ENCODE measurements around the gene MBP. TPM values are rescaled to one million over a fixed set of nuclear protein-coding genes. Genes with fewer than 3 reads are reported as not detected.

The MBP gene
- total and polyA plus RNA-seq, 10 of the 15 experiments (the other 5 are each of a cell fraction or from before 2014, with no cell fraction given), result 12.2 to 67.8 (median 42.1) TPM

- TF ChIP-seq SMAD1 (IDR thresholded peaks at IDR 0.05; ENCODE audit: low read depth, partially characterized antibody) (no peak), BCL11A (IDR thresholded peaks at IDR 0.05; ENCODE audit: low read depth, low read length) (no peak), TAF1 (IDR thresholded peaks at IDR 0.05; ENCODE audit: borderline replicate concordance, low read depth, low read length) (no peak), SPI1 (IDR thresholded peaks at IDR 0.05; ENCODE audit: borderline replicate concordance, insufficient read depth, low read depth, low read length) (no peak), EGR1 (IDR thresholded peaks at IDR 0.05; ENCODE audit: borderline replicate concordance in 1 of 2, low read depth in 2 of 2, low read length in 2 of 2) (no peak), CHD2 (IDR thresholded peaks at IDR 0.05; ENCODE audit: borderline replicate concordance, low read depth, low read length) (no peak), SRF (IDR thresholded peaks at IDR 0.05; ENCODE audit: low read depth in 2 of 2, low read length in 2 of 2) (no peak)
These were observed 39.0 kb downstream of the MBP start (continued) for GRCh38 chr18:77093586-77093985.

GRCh38 chr18:77093067-77093430, 39.5 kb downstream of the MBP start:
- no peak overlapping the region for H3K4me2 ChIP-seq (ENCODE audit: control insufficient read depth, insufficient read depth)
- no peaks in the 10 kb centered on the region for H3K9me3 ChIP-seq (replicated peaks; ENCODE audit: control insufficient read depth, insufficient read depth, low read length)
- H3K27ac ChIP-seq (ENCODE audit: control insufficient read depth, insufficient read depth), result no peak overlapping the region
- H3K27me3 ChIP-seq (replicated peaks in 1 of 2; ENCODE audit: control insufficient read depth in 2 of 2, insufficient read depth in 2 of 2, low read length in 1 of 2), result no peaks in the 10 kb centered on the region
- ChIA-PET RAD21 (ENCODE audit: unreplicated experiment) (no interaction called here), CTCF (interaction anchor here (1.0 kb wide), 1 partner anchor 93 kb away, joined by 3 read pairs; no protein-coding TSS in a partner anchor), SMC1A (ENCODE audit: uncharacterized antibody, unreplicated experiment) (no interaction called here), POLR2A (no interaction called here)
- peaks cover 25% of the 10 kb centered on the region for H3K4me1 ChIP-seq (ENCODE audit: control insufficient read depth, insufficient read depth, low read length)
- no peak overlapping the region for H2AFZ ChIP-seq (ENCODE audit: control insufficient read depth, low read depth, low read length)
- no TSS peak for BruUV-seq (replicated peaks)
- WGBS (ENCODE audit: insufficient coverage, insufficient replicate concordance, low lambda C conversion rate, missing lambda C conversion rate), result 97% methylated on average over 16 of the region's 16 CpGs
- FAIRE-seq (no peak), ATAC-seq (no peak), DNase-seq (ENCODE audit: low read depth, low spot score) (no peak)
- no peak overlapping the region for H3K9ac ChIP-seq (ENCODE audit: control insufficient read depth, insufficient read depth, low read length)
- peaks cover 24 to 30% of the 10 kb centered on the region in 2 experiments for H3K36me3 ChIP-seq (ENCODE audit: control insufficient read depth in 2 of 2, insufficient read depth in 2 of 2, low read length in 1 of 2)
- peaks cover 24% of the 10 kb centered on the region for H3K79me2 ChIP-seq (ENCODE audit: control insufficient read depth, insufficient read depth, low read length)
- in situ Hi-C loops (cut with MboI), result no loop called here
- intact Hi-C loops (cut with micrococcal nuclease; ENCODE audit: unreplicated experiment), result no loop called here
- H3K4me3 ChIP-seq, result no peak overlapping the region
- no peaks in the 10 kb centered on the region for H4K20me1 ChIP-seq (ENCODE audit: control insufficient read depth, insufficient read depth)
- TF ChIP-seq LARP7 (IDR thresholded peaks at IDR 0.05), result no peak
- TF ChIP-seq CUX1 (IDR thresholded peaks at IDR 0.05; ENCODE audit: insufficient replicate concordance, low read depth, low read length), result no peak
- TF ChIP-seq HDAC2 (IDR thresholded peaks at IDR 0.05), result no peak
- no peak for TF ChIP-seq SPI1 (IDR thresholded peaks at IDR 0.05; ENCODE audit: borderline replicate concordance, insufficient read depth, low read depth, low read length)
- TF ChIP-seq RFX5 (IDR thresholded peaks at IDR 0.05; ENCODE audit: low read depth, low read length), result no peak
- no peak for TF ChIP-seq TARDBP (IDR thresholded peaks at IDR 0.05; ENCODE audit: borderline replicate concordance)
- TF ChIP-seq TAF1 (IDR thresholded peaks at IDR 0.05; ENCODE audit: borderline replicate concordance, low read depth, low read length), result no peak

Data from GM12878 (cell line).